T-helper 1 cell treated with Interleukin-12 subunit alpha and Interleukin-12 subunit beta and Interleukin-4 antibody, amounts not matched to agents 30 μg/mL and 1 μg/mL, for 36 hours (primary cell): Measurements from ENCODE around the gene GSTM4.
"Not testable (repeated sequence)": the region's sequence is repeated elsewhere in the genome, so short reads cannot be mapped to it uniquely, and the experiment has no call there.

Experiments used
- H3K27ac Mint-ChIP-seq: one replicate; pipeline ENCODE4 v1.8.0; 2021; ENCODE audit warnings: mild to moderate bottlenecking, mixed read lengths
- H3K27me3 Mint-ChIP-seq: one replicate; pipeline ENCODE4 v1.8.0; 2021; ENCODE audit warnings: low read depth, mixed read lengths
- H3K36me3 Mint-ChIP-seq: one replicate; pipeline ENCODE4 v1.8.0; 2021; ENCODE audit warnings: low read depth, mixed read lengths
- H3K4me1 Mint-ChIP-seq: one replicate; pipeline ENCODE4 v1.8.0; 2021; ENCODE audit warnings: low read depth, mixed read lengths
- H3K4me3 Mint-ChIP-seq: one replicate; pipeline ENCODE4 v1.8.0; 2021; ENCODE audit warnings: mild to moderate bottlenecking, moderate library complexity, mixed read lengths
- H3K9me3 Mint-ChIP-seq: one replicate; pipeline ENCODE4 v1.8.0; 2021; ENCODE audit warnings: mixed read lengths

GSTM4 gene

DNA sequence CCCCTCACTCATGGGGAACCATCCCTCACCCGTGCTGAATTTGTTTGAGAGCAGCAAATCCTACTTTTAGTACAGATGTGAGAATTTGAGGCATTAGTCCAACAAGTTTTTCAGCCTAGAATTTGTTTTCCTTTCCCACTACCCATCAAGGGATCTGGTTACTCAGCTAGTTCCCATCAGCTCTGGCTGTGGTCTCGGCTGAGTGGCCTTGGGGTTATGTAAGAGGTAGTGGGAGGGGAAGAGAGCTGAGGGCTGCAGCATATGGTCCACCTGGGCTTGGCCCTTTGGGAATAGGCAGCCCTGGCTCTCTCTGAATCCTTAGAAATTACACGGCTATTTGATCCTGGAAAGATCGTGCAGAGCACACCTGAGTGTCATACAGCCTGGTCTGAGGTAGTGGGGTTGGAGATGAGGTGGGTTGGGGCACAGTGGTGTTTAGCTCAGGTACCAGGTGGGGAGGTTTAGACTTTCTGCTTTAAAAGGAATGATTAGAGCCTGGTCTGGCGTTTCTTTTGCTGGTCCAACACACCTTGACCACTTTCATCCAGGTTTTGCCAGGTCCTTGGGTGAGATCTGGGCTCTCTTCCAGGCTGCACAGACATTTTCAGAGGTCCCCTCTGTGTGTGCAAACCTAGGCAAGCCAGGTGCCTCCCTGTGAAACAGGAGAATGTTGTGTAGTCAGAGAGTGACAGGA is 4.2 kb downstream of the GSTM4 start:
- no peak overlapping the region for H3K4me3 Mint-ChIP-seq
- H3K27ac Mint-ChIP-seq, result no peak overlapping the region
- H3K36me3 Mint-ChIP-seq, result peaks cover 6% of the 10 kb centered on the region
- H3K4me1 Mint-ChIP-seq, result peaks cover 16% of the 10 kb centered on the region
- no peaks in the 10 kb centered on the region for H3K27me3 Mint-ChIP-seq
- H3K9me3 Mint-ChIP-seq, result no peaks in the 10 kb centered on the region

DNA sequence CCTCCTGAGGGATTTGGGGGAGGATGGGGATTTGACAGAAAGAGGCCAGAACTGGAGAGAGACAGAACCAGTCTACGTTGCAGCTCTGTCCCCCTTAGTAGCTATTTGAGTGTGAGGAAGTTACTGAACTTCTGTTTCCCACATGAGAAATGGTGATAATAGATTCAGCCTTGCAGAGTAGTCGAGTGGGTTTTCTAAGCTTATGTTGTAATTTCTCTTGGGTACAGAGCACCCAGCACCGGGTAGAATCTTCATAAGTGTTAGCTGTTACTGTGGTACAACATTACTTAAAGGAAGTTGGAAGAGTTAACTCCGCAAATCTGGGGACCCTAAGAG is 4.8 kb downstream of the GSTM4 start:
- H3K27ac Mint-ChIP-seq, H3K27me3 Mint-ChIP-seq, H3K4me3 Mint-ChIP-seq, H3K9me3 Mint-ChIP-seq, H3K36me3 Mint-ChIP-seq: not testable (repeated sequence)
- peaks cover 10% of the 10 kb centered on the region for H3K4me1 Mint-ChIP-seq

DNA sequence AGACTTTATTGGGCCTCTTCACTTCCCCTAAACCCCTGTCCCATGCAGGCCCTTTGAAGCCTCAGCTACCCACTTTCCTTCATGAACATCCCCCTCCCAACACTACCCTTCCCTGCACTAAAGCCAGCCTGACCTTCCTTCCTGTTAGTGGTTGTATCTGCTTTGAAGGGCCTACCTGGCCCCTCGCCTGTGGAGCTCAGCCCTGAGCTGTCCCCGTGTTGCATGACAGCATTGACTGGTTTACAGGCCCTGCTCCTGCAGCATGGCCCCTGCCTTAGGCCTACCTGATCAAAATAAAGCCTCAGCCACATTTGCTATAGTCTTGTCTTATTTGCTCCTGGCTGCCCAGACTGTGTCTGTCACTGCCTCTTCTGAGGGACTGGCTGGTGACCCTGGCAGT is 5.5 kb downstream of the GSTM4 start:
- H3K36me3 Mint-ChIP-seq, result peaks cover 4% of the 10 kb centered on the region
- H3K9me3 Mint-ChIP-seq, result no peaks in the 10 kb centered on the region
- H3K4me3 Mint-ChIP-seq, result no peak overlapping the region
- no peaks in the 10 kb centered on the region for H3K27me3 Mint-ChIP-seq
- H3K4me1 Mint-ChIP-seq, result peaks cover 8% of the 10 kb centered on the region
- H3K27ac Mint-ChIP-seq, result no peak overlapping the region

DNA sequence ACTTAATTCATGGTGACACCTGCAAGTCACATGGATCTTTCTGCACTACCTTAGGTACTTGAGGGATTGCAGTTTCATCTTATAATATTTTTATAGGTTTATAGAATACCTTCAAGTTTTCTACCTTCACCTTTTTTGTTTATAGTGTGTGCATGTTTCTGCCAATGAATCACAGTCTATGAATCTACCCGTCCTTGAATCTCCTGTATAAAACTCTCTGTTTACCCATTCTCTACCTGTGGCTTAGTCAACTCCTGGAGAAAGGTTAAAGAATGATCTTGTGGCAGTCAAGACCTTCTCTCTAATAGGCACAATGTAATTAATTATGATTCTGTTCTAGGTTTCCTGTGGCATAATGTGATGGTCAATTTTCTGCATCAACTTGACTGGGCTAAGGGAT is 8.8 kb downstream of the GSTM4 start:
- H3K27me3 Mint-ChIP-seq, result no peaks in the 10 kb centered on the region
- H3K4me1 Mint-ChIP-seq, result peaks cover 16% of the 10 kb centered on the region
- peaks cover 4% of the 10 kb centered on the region for H3K36me3 Mint-ChIP-seq

DNA sequence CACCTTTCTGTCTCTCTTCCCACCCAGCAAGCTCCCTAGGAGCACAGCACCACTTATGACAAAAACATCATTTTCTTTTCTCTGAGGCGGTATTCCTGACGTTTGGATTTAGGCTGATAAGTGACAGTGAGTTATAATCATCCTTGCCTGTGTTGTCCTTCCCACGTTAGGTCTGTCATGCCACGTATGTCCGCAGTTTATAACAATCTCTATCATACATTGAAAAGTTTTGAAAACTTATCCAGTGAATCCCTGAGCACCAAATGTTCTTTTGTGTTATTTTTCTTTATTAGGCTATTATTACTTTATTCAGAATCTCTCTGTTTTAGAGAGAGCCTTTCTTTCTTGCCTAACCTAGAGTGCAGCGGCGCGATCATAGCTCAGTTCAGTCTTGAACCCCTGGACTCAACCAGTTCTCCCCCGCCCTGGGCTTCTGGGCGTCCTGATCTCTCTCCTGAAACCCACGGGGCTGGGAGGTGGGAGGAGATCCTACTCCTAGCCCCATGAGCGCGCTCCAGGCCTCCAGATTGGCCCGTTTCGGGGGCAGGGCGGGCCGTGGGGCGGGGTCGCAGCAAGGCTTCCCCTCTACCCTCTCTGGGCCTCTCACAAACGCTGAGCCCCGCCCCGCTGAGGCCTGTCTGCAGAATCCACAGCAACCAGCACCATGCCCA is 11.7 kb downstream of the GSTM4 start, which contains the start of gene GSTM2:
Gene GSTM2 (plus strand): TSS at position 606 of the 671 bp plus-strand sequence. CDS start 59 bp downstream, at position 665.
- Mint-ChIP-seq H3K9me3 (no peaks in the 10 kb centered on the region), H3K27me3 (no peaks in the 10 kb centered on the region), H3K27ac (peak within 1 kb of the TSS; percentile 14), H3K4me1 (peaks cover 24% of the 10 kb centered on the region), H3K4me3 (peak within 1 kb of the TSS; percentile 68), H3K36me3 (peaks cover 9% of the 10 kb centered on the region)

More for the DNA sequence above, 8.8 kb downstream of the GSTM4 start:
- Mint-ChIP-seq H3K4me3 (no peak overlapping the region), H3K9me3 (no peaks in the 10 kb centered on the region), H3K27ac (no peak overlapping the region)

DNA sequence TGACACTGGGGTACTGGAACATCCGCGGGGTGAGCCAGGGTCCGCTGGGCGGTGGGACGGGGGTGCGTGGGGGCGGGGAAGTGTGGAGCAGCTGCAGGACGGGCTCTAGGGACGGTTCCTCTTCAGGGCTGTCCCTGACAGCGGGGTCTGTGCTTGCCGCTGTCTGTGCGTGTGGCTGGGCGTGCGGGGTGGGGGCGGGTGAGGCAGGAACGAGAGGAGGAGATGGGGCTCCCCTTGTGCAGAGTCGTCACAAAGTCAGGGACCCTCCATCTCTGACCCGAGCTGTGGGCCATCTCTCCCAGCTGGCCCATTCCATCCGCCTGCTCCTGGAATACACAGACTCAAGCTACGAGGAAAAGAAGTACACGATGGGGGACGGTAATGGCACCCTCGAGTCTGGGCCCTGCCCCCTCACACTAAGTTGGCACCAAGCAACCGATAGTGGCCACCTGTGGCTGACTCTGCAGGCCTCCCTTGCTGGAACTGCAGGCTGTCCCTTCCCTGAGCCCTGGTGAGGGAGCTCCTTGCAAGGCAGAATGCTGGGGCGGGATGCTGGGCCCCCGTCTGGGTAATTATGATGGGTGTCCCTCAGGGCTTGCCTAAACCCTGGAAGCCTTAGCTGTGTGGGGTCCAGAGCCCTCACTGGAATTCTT is 12.3 kb downstream of the GSTM4 start:
- peaks cover 9% of the 10 kb centered on the region for H3K36me3 Mint-ChIP-seq

DNA sequence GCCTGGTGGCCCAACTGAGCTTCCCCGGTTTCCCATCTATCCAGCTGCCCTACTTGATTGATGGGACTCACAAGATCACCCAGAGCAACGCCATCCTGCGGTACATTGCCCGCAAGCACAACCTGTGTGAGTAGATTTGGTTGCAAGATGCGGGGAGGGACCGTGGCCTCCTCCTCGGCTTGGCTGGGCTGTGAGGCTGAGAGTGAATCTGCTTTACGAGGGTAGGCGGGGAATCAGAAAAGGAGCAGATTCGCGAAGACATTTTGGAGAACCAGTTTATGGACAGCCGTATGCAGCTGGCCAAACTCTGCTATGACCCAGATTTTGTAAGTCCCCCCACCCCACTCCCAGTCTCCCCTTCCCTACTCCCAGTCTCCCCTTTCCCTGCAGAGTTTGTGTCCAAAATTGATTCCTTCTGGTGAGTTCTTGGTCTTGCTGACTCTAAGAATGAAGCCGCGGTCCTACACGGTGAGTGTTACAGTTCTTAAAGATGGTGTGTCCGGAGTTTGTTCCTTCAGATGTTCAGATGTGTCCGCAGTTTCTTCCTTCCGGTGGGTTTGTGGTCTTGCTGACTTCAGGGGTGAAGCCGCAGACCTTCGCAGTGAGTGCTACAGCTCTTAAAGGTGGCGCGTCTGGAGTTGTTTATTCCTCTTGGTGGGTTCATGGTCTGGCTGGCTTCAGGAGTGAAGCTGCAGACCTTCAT is 13.5 kb downstream of the GSTM4 start:
- Mint-ChIP-seq H3K4me1 (peaks cover 24% of the 10 kb centered on the region), H3K27ac (peak overlapping the region; percentile 57), H3K9me3 (no peaks in the 10 kb centered on the region), H3K27me3 (no peaks in the 10 kb centered on the region), H3K4me3 (peak overlapping the region; percentile 66), H3K36me3 (peaks cover 9% of the 10 kb centered on the region)

More for the DNA sequence above, 12.3 kb downstream of the GSTM4 start:
- H3K9me3 Mint-ChIP-seq, result no peaks in the 10 kb centered on the region
- H3K27me3 Mint-ChIP-seq, result no peaks in the 10 kb centered on the region
- peaks cover 24% of the 10 kb centered on the region for H3K4me1 Mint-ChIP-seq
- H3K27ac Mint-ChIP-seq, result peak overlapping the region; percentile 14
- H3K4me3 Mint-ChIP-seq, result peak overlapping the region; percentile 68

DNA sequence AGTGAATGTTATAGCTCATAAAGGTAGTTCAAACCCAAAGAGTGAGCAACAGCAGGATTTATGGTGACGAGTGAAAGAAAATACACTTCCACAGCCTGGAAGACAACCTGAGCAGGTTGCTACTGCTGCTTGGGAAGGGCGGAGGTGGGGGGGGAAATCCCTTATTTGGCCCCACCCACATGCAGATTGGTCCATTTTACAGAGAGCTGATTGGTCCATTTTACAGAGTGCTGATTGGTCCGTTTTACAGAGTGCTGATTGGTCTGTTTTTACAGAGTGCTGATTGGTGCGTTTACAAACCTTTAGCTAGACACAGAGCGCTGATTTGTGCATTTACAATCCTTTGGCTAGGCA is 14.0 kb downstream of the GSTM4 start:
- Mint-ChIP-seq H3K4me3 (peak overlapping the region; percentile 66), H3K27ac (peak overlapping the region; percentile 57)
- not testable (repeated sequence) for H3K36me3 Mint-ChIP-seq

DNA sequence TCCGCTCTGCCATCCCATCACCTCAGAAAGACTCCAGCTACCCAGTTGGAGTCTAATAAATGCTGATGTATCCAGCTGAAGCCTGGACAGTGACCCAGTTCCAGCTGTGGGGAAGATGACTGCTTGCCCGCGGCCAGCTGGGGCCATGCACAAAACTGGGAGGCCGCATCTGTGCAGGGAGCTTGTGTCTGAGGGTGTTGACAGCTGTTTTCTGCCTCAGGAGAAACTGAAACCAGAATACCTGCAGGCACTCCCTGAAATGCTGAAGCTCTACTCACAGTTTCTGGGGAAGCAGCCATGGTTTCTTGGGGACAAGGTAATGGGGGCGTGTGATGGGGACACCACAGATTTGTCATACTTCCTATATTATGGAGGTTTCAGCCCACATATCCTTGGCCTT is 15.2 kb downstream of the GSTM4 start:
- Mint-ChIP-seq H3K27me3 (no peaks in the 10 kb centered on the region), H3K4me3 (no peak overlapping the region), H3K4me1 (peaks cover 24% of the 10 kb centered on the region), H3K36me3 (peaks cover 9% of the 10 kb centered on the region), H3K27ac (no peak overlapping the region), H3K9me3 (no peaks in the 10 kb centered on the region)

More for the DNA sequence above, 14.0 kb downstream of the GSTM4 start:
- peaks cover 24% of the 10 kb centered on the region for H3K4me1 Mint-ChIP-seq
- not testable (repeated sequence) for H3K9me3 Mint-ChIP-seq, H3K27me3 Mint-ChIP-seq

DNA sequence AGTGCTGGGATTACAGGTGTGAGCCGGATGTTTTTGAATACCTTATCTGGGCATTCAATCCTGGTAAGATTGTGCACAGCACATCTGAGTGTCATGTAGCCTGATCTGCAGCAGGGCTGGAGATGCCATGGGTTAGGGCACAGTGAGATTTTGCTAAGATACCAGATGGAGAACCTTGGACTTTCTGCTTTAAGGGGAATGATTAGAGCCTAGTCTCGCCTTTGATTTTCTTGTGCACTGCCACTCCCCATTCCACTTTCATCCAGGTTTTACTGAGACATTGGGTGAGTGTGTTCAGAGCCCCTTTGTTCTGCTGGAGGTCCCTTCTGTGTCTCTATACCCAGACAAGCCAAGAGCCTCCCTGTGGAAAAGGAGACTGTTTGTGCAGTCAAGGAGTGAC is 18.0 kb downstream of the GSTM4 start:
- H3K27me3 Mint-ChIP-seq, H3K4me3 Mint-ChIP-seq, H3K36me3 Mint-ChIP-seq, H3K27ac Mint-ChIP-seq, H3K9me3 Mint-ChIP-seq: not testable (repeated sequence)
- peaks cover 16% of the 10 kb centered on the region for H3K4me1 Mint-ChIP-seq

DNA sequence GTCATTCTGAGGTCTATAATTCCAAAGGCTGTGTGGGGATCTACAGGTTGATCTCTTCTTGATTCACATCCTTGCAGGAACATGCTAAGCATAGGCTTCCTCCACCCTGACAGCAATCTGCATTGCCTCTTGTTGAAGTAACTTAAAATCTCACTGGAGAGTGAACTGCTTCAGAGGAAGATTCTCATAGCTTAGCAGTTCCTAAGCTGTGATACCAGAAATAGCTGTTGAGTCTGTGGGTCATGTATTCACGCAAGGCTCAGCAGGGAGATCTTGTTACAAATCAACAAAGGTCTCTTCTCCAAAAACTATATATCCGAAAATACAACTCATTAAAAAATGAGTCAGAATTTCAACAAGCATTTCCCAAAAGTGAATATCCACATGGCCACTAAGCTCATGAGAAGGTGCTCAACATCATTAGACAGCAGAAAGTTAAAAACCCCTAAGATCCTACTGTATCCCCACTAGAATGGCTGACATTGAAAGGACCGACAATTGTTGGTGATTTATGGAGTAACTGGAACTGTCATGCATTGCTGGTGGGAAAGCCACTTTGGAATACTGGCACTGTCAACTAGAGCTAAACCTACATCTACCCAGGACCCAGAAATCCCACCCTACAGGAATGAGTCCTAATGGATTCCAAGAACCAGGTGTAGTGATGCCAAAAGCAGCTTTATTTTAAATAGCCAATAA is 20.9 kb downstream of the GSTM4 start:
- H3K9me3 Mint-ChIP-seq, H3K4me3 Mint-ChIP-seq, H3K36me3 Mint-ChIP-seq, H3K4me1 Mint-ChIP-seq, H3K27me3 Mint-ChIP-seq, H3K27ac Mint-ChIP-seq: not testable (repeated sequence)

DNA sequence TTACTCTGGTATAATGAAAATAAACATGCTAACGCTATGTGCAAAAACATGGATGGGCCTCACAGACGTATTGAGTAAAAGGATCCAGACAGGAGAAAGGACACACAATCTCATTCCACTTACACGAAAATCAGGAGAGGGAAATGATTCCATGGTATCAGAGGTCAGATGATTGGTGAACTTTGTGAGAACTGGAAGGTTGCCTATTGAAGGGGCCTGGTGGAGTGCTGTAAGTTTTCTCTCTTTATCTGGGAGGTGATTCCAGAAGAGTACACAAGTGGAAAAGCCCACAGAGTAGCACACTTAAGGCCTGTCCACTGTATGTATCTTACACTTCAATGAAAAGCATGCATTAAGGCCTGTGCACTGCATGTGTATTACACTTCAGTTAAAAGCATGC is 21.6 kb downstream of the GSTM4 start:
- no peaks in the 10 kb centered on the region for H3K27me3 Mint-ChIP-seq

DNA sequence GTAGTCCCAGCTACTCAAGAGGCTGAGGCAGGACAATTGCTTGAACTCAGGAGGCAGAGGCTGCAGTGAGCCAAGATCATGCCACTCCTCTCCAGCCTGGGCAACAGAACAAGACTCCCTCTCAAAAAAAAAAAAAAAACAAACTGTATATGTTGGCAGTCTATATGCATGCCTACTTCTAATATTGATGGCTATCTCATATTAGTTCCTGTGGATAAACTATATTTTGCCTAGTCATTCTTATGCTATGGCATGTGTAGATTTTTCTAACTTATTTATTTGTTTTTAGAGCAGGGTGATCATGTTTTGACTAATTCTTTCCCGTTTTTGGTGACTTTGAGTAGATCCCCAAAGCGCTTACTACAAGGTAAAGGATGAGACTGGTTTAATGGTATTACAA is 22.7 kb downstream of the GSTM4 start:
- not testable (repeated sequence) for H3K4me1 Mint-ChIP-seq, H3K9me3 Mint-ChIP-seq, H3K27ac Mint-ChIP-seq, H3K36me3 Mint-ChIP-seq, H3K27me3 Mint-ChIP-seq, H3K4me3 Mint-ChIP-seq

More for the DNA sequence above, 21.6 kb downstream of the GSTM4 start:
- Mint-ChIP-seq H3K27ac (no peak overlapping the region), H3K36me3 (no peaks in the 10 kb centered on the region), H3K4me3 (no peak overlapping the region), H3K9me3 (no peaks in the 10 kb centered on the region), H3K4me1 (no peaks in the 10 kb centered on the region)

DNA sequence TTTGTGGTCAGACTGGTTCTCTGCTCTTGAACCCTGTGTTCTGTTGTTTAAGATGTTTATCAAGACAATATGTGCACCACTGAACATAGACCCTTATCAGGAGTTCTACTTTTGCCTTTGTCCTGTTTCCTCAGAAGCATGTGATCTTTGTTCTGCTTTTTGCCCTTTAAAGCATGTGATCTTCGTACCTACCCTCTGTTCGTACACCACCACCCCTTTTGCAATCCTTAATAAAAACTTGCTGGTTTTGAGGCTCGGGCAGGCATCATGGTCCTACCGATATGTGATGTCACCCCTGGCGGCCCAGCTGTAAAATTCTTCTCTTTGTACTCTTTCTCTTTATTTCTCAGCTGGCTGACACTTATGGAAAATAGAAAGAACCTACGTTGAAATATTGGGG is 28.9 kb downstream of the GSTM4 start:
- H3K9me3 Mint-ChIP-seq, H3K4me3 Mint-ChIP-seq, H3K27me3 Mint-ChIP-seq, H3K27ac Mint-ChIP-seq: not testable (repeated sequence)
- H3K36me3 Mint-ChIP-seq, result peaks cover 13% of the 10 kb centered on the region
- peaks cover 17% of the 10 kb centered on the region for H3K4me1 Mint-ChIP-seq
